ENCODE measurements around the gene CHCHD3. TPM values are rescaled to one million over a fixed set of nuclear protein-coding genes. Genes with fewer than 3 reads are reported as not detected.

The CHCHD3 gene
- total RNA-seq, 1 donor from 2014 or later: 62.1 TPM

- no peak overlapping the region for H3K4me3 ChIP-seq (ENCODE audit: low read depth, low read length)
- no peak for FAIRE-seq
- TF ChIP-seq, protein P1, sequence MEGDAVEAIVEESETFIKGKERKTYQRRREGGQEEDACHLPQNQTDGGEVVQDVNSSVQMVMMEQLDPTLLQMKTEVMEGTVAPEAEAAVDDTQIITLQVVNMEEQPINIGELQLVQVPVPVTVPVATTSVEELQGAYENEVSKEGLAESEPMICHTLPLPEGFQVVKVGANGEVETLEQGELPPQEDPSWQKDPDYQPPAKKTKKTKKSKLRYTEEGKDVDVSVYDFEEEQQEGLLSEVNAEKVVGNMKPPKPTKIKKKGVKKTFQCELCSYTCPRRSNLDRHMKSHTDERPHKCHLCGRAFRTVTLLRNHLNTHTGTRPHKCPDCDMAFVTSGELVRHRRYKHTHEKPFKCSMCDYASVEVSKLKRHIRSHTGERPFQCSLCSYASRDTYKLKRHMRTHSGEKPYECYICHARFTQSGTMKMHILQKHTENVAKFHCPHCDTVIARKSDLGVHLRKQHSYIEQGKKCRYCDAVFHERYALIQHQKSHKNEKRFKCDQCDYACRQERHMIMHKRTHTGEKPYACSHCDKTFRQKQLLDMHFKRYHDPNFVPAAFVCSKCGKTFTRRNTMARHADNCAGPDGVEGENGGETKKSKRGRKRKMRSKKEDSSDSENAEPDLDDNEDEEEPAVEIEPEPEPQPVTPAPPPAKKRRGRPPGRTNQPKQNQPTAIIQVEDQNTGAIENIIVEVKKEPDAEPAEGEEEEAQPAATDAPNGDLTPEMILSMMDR (IDR thresholded peaks at IDR 0.05; ENCODE audit: insufficient read depth, low read length, severe bottlenecking): no peak
- DNase-seq (ENCODE audit: low read depth): no peak
- H3K36me3 ChIP-seq (ENCODE audit: control insufficient read depth, insufficient read depth, low read length): no peaks in the 10 kb centered on the region
- H3K27me3 ChIP-seq (ENCODE audit: control insufficient read depth, insufficient read depth, low read length): no peaks in the 10 kb centered on the region
These were observed 210.5 kb downstream of the CHCHD3 start for GRCh38 chr7:132871419-132871818.

- Histone ChIP-seq H3K27me3 (ENCODE audit: control insufficient read depth, insufficient read depth, low read length) (no peaks in the 10 kb centered on the region), H3K36me3 (ENCODE audit: control insufficient read depth, insufficient read depth, low read length) (no peaks in the 10 kb centered on the region), H3K4me3 (ENCODE audit: low read depth, low read length) (no peak overlapping the region)
- no peak for FAIRE-seq
- no peak for DNase-seq (ENCODE audit: low read depth)
- TF ChIP-seq, protein P1 (IDR thresholded peaks at IDR 0.05; ENCODE audit: insufficient read depth, low read length, severe bottlenecking): no peak
These were observed 212.6 kb downstream of the CHCHD3 start for GRCh38 chr7:132869166-132869861.

DNA sequence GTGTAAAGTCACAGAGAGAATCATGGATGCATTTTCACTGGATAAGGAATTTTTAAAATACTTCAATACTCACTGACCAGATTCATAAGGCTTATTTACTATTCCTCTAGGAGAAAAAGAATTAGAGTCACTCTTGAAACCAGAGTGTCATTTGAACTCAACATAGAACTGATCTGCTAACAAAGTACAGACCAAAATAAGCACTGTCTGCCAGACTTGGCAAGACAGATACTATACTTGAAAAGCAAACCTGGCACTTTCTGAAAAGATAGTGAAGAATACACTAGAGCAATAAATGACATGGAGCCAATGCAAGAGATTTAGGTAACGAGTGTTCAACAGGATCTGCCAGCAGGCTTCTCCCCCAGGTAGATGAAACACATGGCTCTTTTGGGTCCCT is 215.3 kb downstream of the CHCHD3 start:
- TF ChIP-seq, protein P1 (IDR thresholded peaks at IDR 0.05; ENCODE audit: insufficient read depth, low read length, severe bottlenecking): no peak
- no peak for FAIRE-seq

DNA sequence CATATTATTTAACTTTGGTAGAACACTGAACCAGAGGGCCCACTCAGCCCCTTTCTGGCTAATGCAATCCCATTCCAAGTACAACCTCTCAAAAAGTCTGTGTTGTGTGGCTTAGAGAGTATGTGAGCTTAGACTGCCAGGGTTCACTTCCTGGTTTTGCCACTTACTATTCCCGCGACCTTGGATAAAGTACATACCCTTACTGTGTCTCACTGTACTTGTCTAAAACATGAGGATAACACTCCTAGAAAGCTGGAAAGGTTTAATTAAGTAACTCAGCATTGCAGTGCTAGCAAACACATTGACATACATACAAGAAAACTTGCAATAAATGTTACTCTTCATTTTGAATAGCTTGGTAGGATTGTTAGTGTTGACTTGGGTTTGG is 215.8 kb downstream of the CHCHD3 start:
- FAIRE-seq: no peak
- no peak overlapping the region for H3K4me3 ChIP-seq (ENCODE audit: low read depth, low read length)
- DNase-seq (ENCODE audit: low read depth): no peak
- no peaks in the 10 kb centered on the region for H3K27me3 ChIP-seq (ENCODE audit: control insufficient read depth, insufficient read depth, low read length)
- TF ChIP-seq, protein P1 (IDR thresholded peaks at IDR 0.05; ENCODE audit: insufficient read depth, low read length, severe bottlenecking): no peak
- H3K36me3 ChIP-seq (ENCODE audit: control insufficient read depth, insufficient read depth, low read length): no peaks in the 10 kb centered on the region

More for the DNA sequence above, 215.3 kb downstream of the CHCHD3 start:
- DNase-seq (ENCODE audit: low read depth): no peak
- no peaks in the 10 kb centered on the region for H3K27me3 ChIP-seq (ENCODE audit: control insufficient read depth, insufficient read depth, low read length)
- H3K4me3 ChIP-seq (ENCODE audit: low read depth, low read length): no peak overlapping the region
- H3K36me3 ChIP-seq (ENCODE audit: control insufficient read depth, insufficient read depth, low read length): no peaks in the 10 kb centered on the region

GRCh38 chr7:132865366-132866143 is 216.3 kb downstream of the CHCHD3 start:
- TF ChIP-seq, protein P1 (IDR thresholded peaks at IDR 0.05; ENCODE audit: insufficient read depth, low read length, severe bottlenecking): no peak
- peak; percentile 14 for DNase-seq (ENCODE audit: low read depth)
- FAIRE-seq: peak; percentile 50
- H3K4me3 ChIP-seq (ENCODE audit: low read depth, low read length): no peak overlapping the region
- no peaks in the 10 kb centered on the region for H3K27me3 ChIP-seq (ENCODE audit: control insufficient read depth, insufficient read depth, low read length)
- no peaks in the 10 kb centered on the region for H3K36me3 ChIP-seq (ENCODE audit: control insufficient read depth, insufficient read depth, low read length)

Measured in bronchial epithelial cell (primary cell).